Right lobe of liver (tissue), 6 donors: ENCODE data around the gene DIAPH2. TPM values are rescaled to one million over a fixed set of nuclear protein-coding genes. Genes with fewer than 3 reads are reported as not detected.

ENCODE experiments used
- ATAC-seq, 4 donors: fragments of 200-7000 bp; cut with Tn5 transposase; one replicate each; pipeline ENCODE4 v1.9.1; 2020; ENCODE audit warnings: mild to moderate bottlenecking in 4 of 4, moderate library complexity in 4 of 4
- DNase-seq, 3 donors: peaks; one replicate each; pipeline ENCODE4 v3.0.0-alpha.2; 2020
- H3K27ac ChIP-seq, 3 donors: fragments of 200-600 bp; one replicate each; pipeline ENCODE4 v1.8.0; 2022
- H3K27me3 ChIP-seq, 2 donors: fragments of 200-600 bp; one replicate each; pipeline ENCODE4 v1.8.0; 2022
- H3K36me3 ChIP-seq, 4 donors: fragments of 200-600 bp; sonication (generic) in 1 of 4; one replicate each; pipeline versions ENCODE4 v1.5.1 to v1.8.0; 2017 to 2022; ENCODE audit warnings: control low read depth in 1 of 4
- H3K4me1 ChIP-seq, 4 donors: fragments of 200-600 bp; sonication (generic) in 1 of 4; one replicate each; pipeline versions ENCODE4 v1.5.1 to v1.8.0; 2017 to 2022; ENCODE audit warnings: control low read depth in 1 of 4
- H3K4me3 ChIP-seq, 3 donors: fragments of 200-600 bp; one replicate each; pipeline ENCODE4 v1.8.0; 2022
- H3K9me3 ChIP-seq, 4 donors: fragments of 200-600 bp; sonication (generic) in 1 of 4; one replicate each; pipeline versions ENCODE4 v1.5.1 to v1.8.0; 2017 to 2022; ENCODE audit warnings: control low read depth in 1 of 4
- CTCF ChIP-seq, 4 donors: fragments of 200-600 bp in 3 of 4; fragments of 450-650 bp in 1 of 4; IDR thresholded peaks; one replicate each; pipeline versions ENCODE4 v1.5.1 to v1.8.0; 2016 to 2022; ENCODE audit warnings: antibody characterized with exemption in 4 of 4, mild to moderate bottlenecking in 2 of 4
- POLR2A ChIP-seq: fragments of 450-650 bp; IDR thresholded peaks from one replicate; pipeline ENCODE4 v1.6.1; 2017; ENCODE audit warnings: antibody characterized with exemption, mild to moderate bottlenecking
- WGBS: methylation state at CpG from one replicate; pipeline ENCODE4 v1.1.6; 2018; ENCODE audit warnings: low coverage, low lambda C conversion rate; ENCODE audit not compliant: insufficient coverage; ENCODE audit errors: missing lambda C conversion rate; 5-methylcytosine and 5-hydroxymethylcytosine counted together
- intact Hi-C, 2 donors: fragments of 100-400 bp; cut with DNase I; formaldehyde crosslinking; loops; one replicate each; pipeline versions ENCODE4 v1.11.2 to v1.14.1; 2022
- total RNA-seq, 6 experiments: library from RNA; depleted of rRNA in 2 of 6; stranded (reverse); fragments of >200 nt in 2 of 6; fragmentation: NEBNext Ultra II Directional in 3 of 6; extraction: Animal tissue kit (Norgen Biotek cat#: 25700) in 3 of 6; gene quantifications; one replicate each; pipeline versions ENCODE4 v1.1.0 to v1.2.4, GENCODE V29; 2016 to 2023
- donor health status: DM: no; HTN: yes; CAD: no.
- donor health status: DM: no; HTN: no; CAD: no.
- donor health status: DM: no; HTN: no; CAD: no.
- donor health status: DM: no; HTN: yes; CAD: no.
- donor health status: DM: no; HTN: yes; CAD: no.

DIAPH2 gene
- total RNA-seq, 6 experiments from 2014 or later: 10.6 to 20.0 (median 16.4) TPM

- 60% methylated on average over 1 of the region's 1 CpG for WGBS
- ATAC-seq: no peak
- no peak for TF ChIP-seq CTCF (IDR thresholded peaks at IDR 0.05)
- no peak for TF ChIP-seq POLR2A
- intact Hi-C loops: no loop called here
- no peaks in the 10 kb centered on the region for H3K4me1 ChIP-seq
- no peaks in the 10 kb centered on the region for H3K9me3 ChIP-seq
- no peak for DNase-seq
- H3K27me3 ChIP-seq: no peaks in the 10 kb centered on the region
- no peak overlapping the region for H3K4me3 ChIP-seq
- no peak overlapping the region for H3K27ac ChIP-seq
- H3K36me3 ChIP-seq: no peaks in the 10 kb centered on the region
These were observed 530.5 kb downstream of the DIAPH2 start for GRCh38 chrX:97215186-97215585.

- H3K27me3 ChIP-seq: peaks cover 0 to 3% of the 10 kb centered on the region in 2 donors
- H3K4me1 ChIP-seq: no peaks in the 10 kb centered on the region
- no peak for ATAC-seq
- no peak overlapping the region for H3K4me3 ChIP-seq
- intact Hi-C loops: no loop called here
- H3K27ac ChIP-seq: no peak overlapping the region
- DNase-seq: no peak
- WGBS: 58% methylated on average over 1 of the region's 1 CpG
- no peaks in the 10 kb centered on the region for H3K36me3 ChIP-seq
- no peak for TF ChIP-seq POLR2A
- no peak for TF ChIP-seq CTCF (IDR thresholded peaks at IDR 0.05)
- H3K9me3 ChIP-seq: no peaks in the 10 kb centered on the region
These were observed 539.5 kb downstream of the DIAPH2 start for GRCh38 chrX:97224148-97224547.

GRCh38 chrX:97229318-97229717 lies 544.7 kb downstream of the DIAPH2 start:
- intact Hi-C loops: no loop called here
- no peak for TF ChIP-seq POLR2A
- TF ChIP-seq CTCF (IDR thresholded peaks at IDR 0.05): no peak
- H3K36me3 ChIP-seq: no peaks in the 10 kb centered on the region

GRCh38 chrX:97230948-97231347 lies 546.3 kb downstream of the DIAPH2 start:
- ATAC-seq (no peak), DNase-seq (no peak)
- Histone ChIP-seq H3K4me1 (no peaks in the 10 kb centered on the region), H3K9me3 (no peaks in the 10 kb centered on the region), H3K36me3 (no peaks in the 10 kb centered on the region), H3K4me3 (no peak overlapping the region), H3K27me3 (peaks cover 0 to 4% of the 10 kb centered on the region in 2 donors), H3K27ac (no peak overlapping the region)
- 48% methylated on average over 3 of the region's 3 CpGs for WGBS
- intact Hi-C loops: no loop called here
- TF ChIP-seq CTCF (IDR thresholded peaks at IDR 0.05): no peak
- TF ChIP-seq POLR2A: no peak

More at GRCh38 chrX:97229318-97229717, 544.7 kb downstream of the DIAPH2 start:
- Histone ChIP-seq H3K4me1 (no peaks in the 10 kb centered on the region), H3K27ac (no peak overlapping the region), H3K4me3 (no peak overlapping the region), H3K27me3 (peaks cover 0 to 4% of the 10 kb centered on the region in 2 donors), H3K9me3 (no peaks in the 10 kb centered on the region)
- DNase-seq (no peak), ATAC-seq (no peak)

- Histone ChIP-seq H3K36me3 (no peaks in the 10 kb centered on the region), H3K4me3 (no peak overlapping the region), H3K27ac (no peak overlapping the region), H3K27me3 (peaks cover 0 to 4% of the 10 kb centered on the region in 2 donors), H3K9me3 (no peaks in the 10 kb centered on the region), H3K4me1 (no peaks in the 10 kb centered on the region)
- TF ChIP-seq CTCF (IDR thresholded peaks at IDR 0.05) (no peak), POLR2A (no peak)
- 75% methylated on average over 3 of the region's 3 CpGs for WGBS
- intact Hi-C loops: no loop called here
- DNase-seq: no peak
- no peak for ATAC-seq
These were observed 549.9 kb downstream of the DIAPH2 start for GRCh38 chrX:97234471-97235081.
